BLaER1 treated with 17β-estradiol and CSF1 and Interleukin-3, amounts not matched to agents 10 nM and 100 nM (cell line): ENCODE data around the gene LILRA5.
"Not testable (repeated sequence)": the region's sequence is repeated elsewhere in the genome, so short reads cannot be mapped to it uniquely, and the experiment has no call there.

Source experiments
- H3K27ac ChIP-seq, 11 experiments: shearing (Covaris generic); formaldehyde crosslinking; 2 replicates each; pipeline ENCODE4 v1.8.1; 2022
- H3K27me3 ChIP-seq, 11 experiments: shearing (Covaris generic); formaldehyde crosslinking; 2 replicates each; pipeline ENCODE4 v1.8.1; 2022
- H3K36me3 ChIP-seq, 11 experiments: shearing (Covaris generic); formaldehyde crosslinking; 2 replicates each; pipeline ENCODE4 v1.8.1; 2022
- H3K4me1 ChIP-seq, 10 experiments: shearing (Covaris generic); formaldehyde crosslinking; 2 replicates each; pipeline ENCODE4 v1.8.1; 2022
- H3K4me2 ChIP-seq, 11 experiments: shearing (Covaris generic); formaldehyde crosslinking; 2 replicates each; pipeline ENCODE4 v1.8.1; 2022
- H3K4me3 ChIP-seq, 10 experiments: shearing (Covaris generic); formaldehyde crosslinking; 2 replicates each; pipeline ENCODE4 v1.8.1; 2022
- H3K9ac ChIP-seq, 11 experiments: shearing (Covaris generic); formaldehyde crosslinking; 2 replicates each; pipeline ENCODE4 v1.8.1; 2022
- H3K9me3 ChIP-seq, 11 experiments: shearing (Covaris generic); formaldehyde crosslinking; replicated peaks in 1 of 11; 2 replicates each; pipeline ENCODE4 v1.8.1; 2022
- H4K20me1 ChIP-seq, 11 experiments: shearing (Covaris generic); formaldehyde crosslinking; 2 replicates each; pipeline ENCODE4 v1.8.1; 2022
- Cebpa-rat ChIP-seq, 11 experiments: shearing (Covaris generic); IDR thresholded peaks; 2 replicates each; pipeline ENCODE4 v1.8.1; 2022

LILRA5 gene

GRCh38 chr19:54312436-54313377 is at the start of gene LILRA5:
Gene LILRA5 (minus strand): TSS chr19:54313166. CDS start chr19:54313019, 147 bp downstream.
- peaks cover 0 to 28% (median 0%) of the 10 kb centered on the region in 11 experiments; a peak in 6 of 22 replicates for H3K36me3 ChIP-seq
- H4K20me1 ChIP-seq = 0 out of 22 replicates have a peak, but pooled peaks cover 0 to 10% (median 0%) of the 10 kb centered on the region in 11 experiments
- H3K4me1 ChIP-seq = peaks cover 18 to 78% (median 44%) of the 10 kb centered on the region in 10 experiments
- TF ChIP-seq Cebpa-rat (IDR thresholded peaks at IDR 0.05) = no peak
- peak within 1 kb of the TSS in 10 of 11 experiments; percentile 14 to 82 (median 58); a peak in 19 of 22 replicates for H3K27ac ChIP-seq
- H3K9me3 ChIP-seq = 0 out of 22 replicates have a peak, but pooled peaks cover 0 to 2% (median 0%) of the 10 kb centered on the region in 11 experiments
- peak within 1 kb of the TSS in 6 of 10 experiments; percentile 7 to 66 (median 58); a peak in 11 of 20 replicates for H3K4me3 ChIP-seq
- H3K9ac ChIP-seq = peak within 1 kb of the TSS in 9 of 11 experiments; percentile 4 to 79 (median 57); a peak in 15 of 22 replicates
- no peaks in the 10 kb centered on the region for H3K27me3 ChIP-seq
- H3K4me2 ChIP-seq = peak within 1 kb of the TSS; percentile 64 to 98 (median 79)

GRCh38 chr19:54361680-54362422 is 48.9 kb upstream of the LILRA5 start:
- Histone ChIP-seq H3K4me2 (peak overlapping the region; percentile 76 to 98 (median 94)), H3K9ac (peak overlapping the region; percentile 90 to 100 (median 99)), H3K27ac (peak overlapping the region; percentile 90 to 100 (median 99)), H3K4me1 (peaks cover 37 to 69% (median 50%) of the 10 kb centered on the region in 10 experiments), H4K20me1 (peaks cover 0 to 23% (median 8%) of the 10 kb centered on the region in 11 experiments; a peak in 13 of 22 replicates), H3K4me3 (peak overlapping the region; percentile 69 to 95 (median 89)), H3K36me3 (peaks cover 8 to 67% (median 40%) of the 10 kb centered on the region in 11 experiments; a peak in 20 of 22 replicates), H3K9me3 (peaks cover 0 to 17% (median 0%) of the 10 kb centered on the region in 11 experiments; a peak in 9 of 22 replicates)
- not testable (repeated sequence) for H3K27me3 ChIP-seq
- TF ChIP-seq Cebpa-rat (IDR thresholded peaks at IDR 0.05) = peak in 1 of 11 experiments; percentile 64; a peak in 5 of 22 replicates

- Histone ChIP-seq H3K36me3 (peaks cover 32 to 80% (median 66%) of the 10 kb centered on the region in 11 experiments), H3K27ac (peak overlapping the region in 6 of 11 experiments; percentile 27 to 51 (median 40); a peak in 5 of 22 replicates), H3K4me1 (peaks cover 47 to 75% (median 59%) of the 10 kb centered on the region in 10 experiments), H3K9ac (peak overlapping the region in 4 of 11 experiments; percentile 21 to 59 (median 32); a peak in 5 of 22 replicates), H4K20me1 (peaks cover 0 to 48% (median 34%) of the 10 kb centered on the region in 11 experiments; a peak in 16 of 22 replicates), H3K4me2 (peak overlapping the region; percentile 30 to 66 (median 41); a peak in 16 of 22 replicates)
- not testable (repeated sequence) for H3K9me3 ChIP-seq, H3K4me3 ChIP-seq, H3K27me3 ChIP-seq
Observed at GRCh38 chr19:54359149-54359820, 46.3 kb upstream of the LILRA5 start.

- no peak for TF ChIP-seq Cebpa-rat (IDR thresholded peaks at IDR 0.05)
Observed at GRCh38 chr19:54357381-54357780, 44.4 kb upstream of the LILRA5 start.

GRCh38 chr19:54356444-54357056 is 43.6 kb upstream of the LILRA5 start:
- no peak overlapping the region for H3K4me3 ChIP-seq
- H4K20me1 ChIP-seq = peaks cover 0 to 75% (median 54%) of the 10 kb centered on the region in 11 experiments; a peak in 16 of 22 replicates
- H3K4me2 ChIP-seq = peak overlapping the region; percentile 52 to 82 (median 75)
- peaks cover 36 to 60% (median 51%) of the 10 kb centered on the region in 11 experiments for H3K36me3 ChIP-seq
- peaks cover 0 to 5% (median 0%) of the 10 kb centered on the region in 11 experiments; a peak in 1 of 22 replicates for H3K27me3 ChIP-seq
- H3K27ac ChIP-seq = peak overlapping the region in 9 of 11 experiments; percentile 17 to 70 (median 50); a peak in 16 of 22 replicates
- H3K9me3 ChIP-seq = no peaks in the 10 kb centered on the region
- peak overlapping the region in 8 of 11 experiments; percentile 23 to 62 (median 51); a peak in 14 of 22 replicates for H3K9ac ChIP-seq
- TF ChIP-seq Cebpa-rat (IDR thresholded peaks at IDR 0.05) = no peak
- peaks cover 68 to 89% (median 78%) of the 10 kb centered on the region in 10 experiments for H3K4me1 ChIP-seq

More at GRCh38 chr19:54357381-54357780, 44.4 kb upstream of the LILRA5 start:
- H4K20me1 ChIP-seq = peaks cover 0 to 67% (median 48%) of the 10 kb centered on the region in 11 experiments; a peak in 16 of 22 replicates
- H3K4me1 ChIP-seq = peaks cover 64 to 82% (median 72%) of the 10 kb centered on the region in 10 experiments
- peaks cover 36 to 67% (median 55%) of the 10 kb centered on the region in 11 experiments for H3K36me3 ChIP-seq
- H3K27me3 ChIP-seq = no peaks in the 10 kb centered on the region
- peak overlapping the region; percentile 52 to 82 (median 75) for H3K4me2 ChIP-seq
- peak overlapping the region in 9 of 11 experiments; percentile 17 to 70 (median 50); a peak in 17 of 22 replicates for H3K27ac ChIP-seq
- H3K9ac ChIP-seq = peak overlapping the region in 9 of 11 experiments; percentile 23 to 62 (median 54); a peak in 16 of 22 replicates
- no peaks in the 10 kb centered on the region for H3K9me3 ChIP-seq
- H3K4me3 ChIP-seq = peak overlapping the region in 2 of 10 experiments; percentile 13 to 35; a peak in 2 of 20 replicates

- H3K4me1 ChIP-seq = peaks cover 68 to 89% (median 76%) of the 10 kb centered on the region in 10 experiments
- peak overlapping the region; percentile 20 to 82 (median 70) for H3K4me2 ChIP-seq
Observed at GRCh38 chr19:54355675-54356074, 42.7 kb upstream of the LILRA5 start.

GRCh38 chr19:54354761-54355160 is 41.8 kb upstream of the LILRA5 start:
- H3K9me3 ChIP-seq = no peaks in the 10 kb centered on the region
- H3K27ac ChIP-seq = peak overlapping the region in 6 of 11 experiments; percentile 1 to 63 (median 32); a peak in 7 of 22 replicates
- no peak overlapping the region for H3K4me3 ChIP-seq
- TF ChIP-seq Cebpa-rat (IDR thresholded peaks at IDR 0.05) = no peak
- H3K4me1 ChIP-seq = peaks cover 63 to 90% (median 73%) of the 10 kb centered on the region in 10 experiments
- H3K9ac ChIP-seq = peak overlapping the region in 7 of 11 experiments; percentile 8 to 53 (median 20); a peak in 7 of 22 replicates
- H3K27me3 ChIP-seq = peaks cover 0 to 5% (median 0%) of the 10 kb centered on the region in 11 experiments; a peak in 2 of 22 replicates
- H3K4me2 ChIP-seq = peak overlapping the region; percentile 7 to 82 (median 46); a peak in 11 of 22 replicates
- H4K20me1 ChIP-seq = peaks cover 0 to 68% (median 54%) of the 10 kb centered on the region in 11 experiments; a peak in 16 of 22 replicates
- peaks cover 30 to 46% (median 38%) of the 10 kb centered on the region in 11 experiments for H3K36me3 ChIP-seq

More at GRCh38 chr19:54355675-54356074, 42.7 kb upstream of the LILRA5 start:
- TF ChIP-seq Cebpa-rat (IDR thresholded peaks at IDR 0.05) = no peak
- peaks cover 0 to 5% (median 0%) of the 10 kb centered on the region in 11 experiments; a peak in 2 of 22 replicates for H3K27me3 ChIP-seq
- H4K20me1 ChIP-seq = peaks cover 0 to 73% (median 54%) of the 10 kb centered on the region in 11 experiments; a peak in 16 of 22 replicates
- peaks cover 33 to 52% (median 43%) of the 10 kb centered on the region in 11 experiments for H3K36me3 ChIP-seq
- peak overlapping the region in 7 of 11 experiments; percentile 16 to 63 (median 42); a peak in 13 of 22 replicates for H3K27ac ChIP-seq
- H3K4me3 ChIP-seq = no peak overlapping the region
- H3K9ac ChIP-seq = peak overlapping the region in 8 of 11 experiments; percentile 1 to 56 (median 27); a peak in 10 of 22 replicates
- H3K9me3 ChIP-seq = no peaks in the 10 kb centered on the region
